Activated CD4-positive, CD25-positive, alpha-beta regulatory T cell treated with anti-CD3 and anti-CD28 coated beads, Interleukin-2, amount 50 U/mL, for 24 hours (primary cell): ENCODE data around the gene SIRT2.
"Not testable (repeated sequence)": the region's sequence is repeated elsewhere in the genome, so short reads cannot be mapped to it uniquely, and the experiment has no call there.

ENCODE experiments used
- ATAC-seq, 2 donors: fragments of 150-1000 bp; cut with Tn5 transposase; one replicate each; pipeline ENCODE4 v1.10.0; 2021; ENCODE audit warnings: mild to moderate bottlenecking in 1 of 2, moderate library complexity in 1 of 2

Gene SIRT2

DNA sequence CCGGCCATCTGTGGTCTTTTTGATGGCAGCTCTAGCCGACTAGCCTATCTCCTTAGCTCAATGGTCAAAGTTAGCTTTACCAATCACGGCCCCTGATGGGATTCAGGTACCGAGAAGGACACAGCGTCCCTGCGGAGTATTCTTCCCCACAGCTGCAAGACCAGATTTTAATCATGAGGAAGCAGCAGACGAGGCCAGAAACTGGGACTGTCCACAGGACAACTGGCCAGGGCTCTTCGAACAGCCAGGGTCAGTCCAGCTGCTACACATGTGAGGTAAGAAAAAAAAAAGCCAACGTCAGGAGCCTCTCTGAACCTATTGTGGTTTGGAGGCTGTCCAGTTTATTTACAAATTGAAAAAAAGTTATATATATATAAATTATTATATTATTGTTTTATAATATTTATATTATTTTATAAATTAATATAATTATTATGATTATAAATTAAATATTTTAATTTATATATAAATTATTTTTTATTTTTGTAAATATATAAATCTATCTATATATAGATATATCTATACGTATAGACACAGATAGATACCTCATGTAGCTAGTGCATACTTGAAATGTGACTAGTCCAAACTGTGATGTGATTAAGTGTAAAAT lies 32.1 kb downstream of the SIRT2 start:
- no peak for ATAC-seq

DNA sequence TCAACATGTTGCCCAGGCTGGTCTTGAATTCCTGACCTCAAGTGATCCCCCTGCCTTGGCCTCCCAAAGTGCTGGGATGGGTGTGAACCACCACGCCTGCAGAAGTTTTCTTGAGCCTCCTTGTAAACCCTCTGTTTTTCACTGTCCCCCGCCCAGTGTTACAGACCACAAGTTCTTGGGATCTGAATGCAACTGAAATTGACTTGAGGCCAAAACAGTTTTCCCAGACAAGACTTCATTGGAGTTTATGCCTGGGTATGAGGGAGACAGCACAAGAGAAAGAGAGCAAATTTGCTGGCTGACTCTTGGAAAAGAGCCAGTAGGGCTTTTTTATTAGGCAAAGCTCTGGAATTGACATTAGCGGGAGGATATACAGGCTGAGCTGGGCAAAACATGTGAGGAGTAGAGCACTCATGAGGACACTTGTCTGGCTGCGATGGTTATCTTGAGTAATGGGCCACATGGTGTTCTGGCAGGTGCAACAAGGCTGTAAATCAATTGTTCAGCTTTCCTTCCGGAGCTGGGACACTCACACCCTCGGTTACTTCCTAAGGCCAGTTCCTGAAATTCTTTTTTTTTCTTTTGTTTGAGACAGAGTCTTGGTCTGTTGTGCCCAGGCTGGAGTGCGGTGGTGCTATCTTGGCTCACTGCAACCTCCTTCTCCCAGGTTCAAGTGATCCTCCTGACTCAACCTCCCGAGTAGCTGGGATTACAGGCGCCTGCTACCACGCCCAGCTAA lies 36.9 kb downstream of the SIRT2 start:
- ATAC-seq, result no peak

DNA sequence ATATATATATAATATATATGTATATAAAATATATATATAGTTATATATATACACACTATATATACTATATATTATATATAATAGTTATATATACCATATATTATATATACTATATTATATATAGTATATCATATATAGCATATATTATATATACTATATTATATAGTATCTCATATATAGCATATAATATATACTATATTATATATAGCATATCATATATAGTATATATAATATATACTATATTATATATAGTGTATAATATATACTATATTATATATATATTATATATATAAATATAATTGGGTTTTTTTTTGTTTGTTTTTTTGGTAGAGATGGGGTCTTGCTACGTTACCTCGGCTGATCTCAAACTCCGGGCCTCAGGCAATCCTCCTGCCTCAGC lies 38.0 kb downstream of the SIRT2 start:
- ATAC-seq, result no peak

DNA sequence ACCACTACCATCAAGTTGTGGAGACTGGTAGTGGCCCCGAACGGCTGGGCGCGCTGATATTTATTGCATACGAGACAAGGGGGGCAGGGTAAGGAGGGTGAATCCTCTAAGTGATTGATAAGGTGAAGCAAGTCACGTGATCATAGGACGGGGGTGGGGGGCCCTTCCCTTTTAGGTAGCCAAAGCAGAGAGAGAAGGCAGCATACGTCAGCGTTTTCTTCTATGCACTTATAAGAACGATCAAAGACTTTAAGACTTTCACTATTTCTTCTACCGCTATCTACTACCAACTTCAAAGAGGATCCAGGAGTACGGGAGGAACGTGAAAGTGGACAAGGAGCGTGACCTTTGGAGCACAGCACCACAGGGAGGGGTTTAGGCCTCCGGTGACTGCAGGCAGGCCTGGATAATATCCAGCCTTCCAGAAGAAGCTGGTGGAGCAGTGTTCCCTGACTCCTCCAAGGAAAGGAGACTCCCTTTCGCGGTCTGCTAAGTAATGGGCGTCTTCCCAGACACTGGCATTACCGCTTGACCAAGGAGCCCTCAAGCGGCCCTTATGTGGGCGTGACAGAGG lies 39.7 kb downstream of the SIRT2 start:
- ATAC-seq, result not testable (repeated sequence)

DNA sequence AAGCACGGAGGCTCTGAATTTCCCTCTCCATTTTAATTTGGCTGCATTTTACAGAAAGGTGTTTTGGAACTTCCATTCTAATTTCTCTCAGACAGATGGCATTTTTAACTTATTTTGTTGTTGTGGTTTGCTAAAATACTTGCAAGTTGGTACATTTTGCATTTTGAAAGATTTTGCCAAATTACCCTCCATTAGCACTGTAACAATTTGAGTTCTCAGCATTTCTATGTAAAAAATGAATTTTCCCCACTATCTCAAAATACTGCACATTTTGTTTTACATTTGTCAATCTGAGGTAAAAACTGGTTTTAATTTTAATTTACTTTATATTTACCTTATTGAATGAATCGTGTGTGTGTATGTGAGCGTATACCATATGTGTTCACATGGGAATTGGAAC lies 42.6 kb downstream of the SIRT2 start:
- no peak for ATAC-seq

DNA sequence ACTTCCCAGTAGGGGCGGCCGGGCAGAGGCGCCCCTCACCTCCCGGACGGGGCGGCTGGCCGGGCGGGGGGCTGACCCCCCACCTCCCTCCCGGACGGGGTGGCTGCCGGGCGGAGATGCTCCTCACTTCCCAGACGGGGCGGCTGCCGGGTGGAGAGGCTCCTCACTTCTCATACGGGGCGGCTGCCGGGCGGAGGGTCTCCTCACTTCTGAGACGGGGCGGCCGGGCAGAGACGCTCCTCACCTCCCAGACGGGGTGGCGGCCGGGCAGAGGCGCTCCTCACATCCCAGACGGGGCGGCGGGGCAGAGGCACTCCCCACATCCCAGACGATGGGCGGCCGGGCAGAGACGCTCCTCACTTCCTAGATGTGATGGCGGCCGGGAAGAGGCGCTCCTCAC lies 43.7 kb downstream of the SIRT2 start:
- ATAC-seq, result not testable (repeated sequence)

DNA sequence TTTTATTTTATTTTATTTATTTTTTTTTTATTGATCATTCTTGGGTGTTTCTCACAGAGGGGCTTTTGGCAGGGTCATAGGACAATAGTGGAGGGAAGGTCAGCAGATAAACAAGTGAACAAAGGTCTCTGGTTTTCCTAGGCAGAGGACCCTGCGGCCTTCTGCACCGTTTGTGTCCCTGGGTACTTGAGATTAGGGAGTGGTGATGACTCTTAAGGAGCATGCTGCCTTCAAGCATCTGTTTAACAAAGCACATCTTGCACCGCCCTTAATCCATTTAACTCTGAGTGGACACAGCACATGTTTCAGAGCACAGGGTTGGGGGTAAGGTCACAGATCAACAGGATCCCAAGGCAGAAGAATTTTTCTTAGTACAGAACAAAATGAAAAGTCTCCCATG lies 44.5 kb downstream of the SIRT2 start:
- not testable (repeated sequence) for ATAC-seq

DNA sequence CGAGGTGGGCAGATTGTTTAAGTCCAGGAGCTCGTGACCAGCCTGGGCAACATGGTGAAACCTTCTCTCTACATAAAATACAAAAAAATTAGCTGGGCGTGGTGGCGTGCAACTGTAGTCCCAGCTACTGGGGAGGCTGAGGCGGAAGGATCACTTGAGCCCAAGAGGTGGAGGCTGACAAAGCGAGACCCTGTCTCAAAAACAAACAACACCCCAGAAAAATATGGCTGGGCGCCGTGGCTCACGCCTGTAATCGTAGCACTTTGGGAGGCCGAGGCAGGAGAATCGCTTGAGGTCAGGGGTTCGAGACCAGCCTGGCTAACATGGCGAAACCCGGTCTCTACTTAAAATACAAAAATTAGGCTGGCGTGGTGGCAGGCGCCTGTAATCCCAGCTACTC lies 46.2 kb downstream of the SIRT2 start:
- ATAC-seq, result no peak

DNA sequence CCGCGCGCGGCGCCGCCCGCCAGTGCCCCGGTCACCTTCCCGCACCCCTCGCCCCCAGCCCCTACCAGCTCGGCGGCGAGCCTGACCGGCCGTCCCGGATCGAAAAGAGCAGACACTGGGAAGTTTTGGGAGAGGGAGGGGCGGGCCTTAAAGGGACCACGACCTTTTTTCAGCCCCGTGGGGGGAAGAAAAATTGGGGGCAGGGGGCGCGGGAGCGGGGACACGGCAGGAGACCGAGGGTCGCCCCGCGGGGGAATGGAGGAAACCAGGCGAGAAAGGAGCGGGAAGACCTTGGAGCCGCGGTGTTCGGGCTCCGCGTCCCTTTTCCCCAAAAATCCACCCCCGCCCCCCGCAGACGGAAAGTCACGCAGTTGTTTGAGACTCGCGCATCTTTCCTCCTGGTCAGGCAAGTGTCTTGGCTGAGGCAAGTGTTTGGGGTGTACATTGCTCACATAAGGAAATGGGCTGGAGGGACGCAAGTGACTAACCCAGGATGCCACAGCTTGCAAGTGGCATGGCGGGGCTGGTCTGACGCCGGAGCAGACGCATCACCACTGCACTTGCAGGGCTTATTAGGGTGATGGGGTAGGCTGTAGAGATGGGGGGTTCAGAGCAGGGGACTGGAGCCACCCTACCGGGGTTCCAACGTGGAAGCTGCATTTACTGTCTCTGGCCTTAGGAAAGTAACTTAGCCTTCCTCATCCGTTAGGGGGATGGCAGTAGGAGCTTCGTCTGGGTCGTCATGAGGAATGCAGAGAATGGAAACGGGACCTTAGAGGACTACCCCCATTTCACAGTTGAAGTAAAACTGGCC lies 47.0 kb downstream of the SIRT2 start:
- ATAC-seq, result no peak

DNA sequence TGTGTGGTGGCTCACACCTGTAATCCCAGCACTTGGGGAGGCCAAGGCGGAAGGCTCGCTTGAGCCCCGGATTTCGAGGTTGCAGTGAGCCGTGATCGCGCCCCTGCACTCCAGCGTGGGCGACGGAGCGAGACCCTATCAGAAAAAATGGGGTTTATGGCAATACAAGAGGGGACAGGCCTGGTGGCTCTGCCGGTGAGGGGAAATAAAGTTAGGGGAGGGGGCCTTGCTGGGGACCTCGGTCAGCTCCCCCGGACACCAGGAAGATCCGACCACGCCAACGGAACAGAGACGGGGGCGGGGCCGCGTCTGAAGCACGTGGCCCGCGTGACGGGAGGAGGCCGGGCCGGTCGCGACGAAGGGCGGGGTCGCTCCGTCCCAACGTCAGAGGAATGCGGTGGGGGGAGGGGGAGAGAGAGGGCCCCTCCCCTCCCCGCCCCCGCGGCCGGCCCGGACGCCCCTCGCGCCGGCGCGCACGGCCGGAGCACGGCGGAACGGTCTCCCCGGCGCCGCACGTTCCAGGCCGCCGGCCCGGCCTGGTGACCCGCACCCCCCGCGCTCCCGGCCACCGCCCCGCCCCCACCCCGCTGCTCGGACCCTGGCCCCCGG lies 47.7 kb downstream of the SIRT2 start:
- peak in 1 of 2 donors; percentile 2 for ATAC-seq

DNA sequence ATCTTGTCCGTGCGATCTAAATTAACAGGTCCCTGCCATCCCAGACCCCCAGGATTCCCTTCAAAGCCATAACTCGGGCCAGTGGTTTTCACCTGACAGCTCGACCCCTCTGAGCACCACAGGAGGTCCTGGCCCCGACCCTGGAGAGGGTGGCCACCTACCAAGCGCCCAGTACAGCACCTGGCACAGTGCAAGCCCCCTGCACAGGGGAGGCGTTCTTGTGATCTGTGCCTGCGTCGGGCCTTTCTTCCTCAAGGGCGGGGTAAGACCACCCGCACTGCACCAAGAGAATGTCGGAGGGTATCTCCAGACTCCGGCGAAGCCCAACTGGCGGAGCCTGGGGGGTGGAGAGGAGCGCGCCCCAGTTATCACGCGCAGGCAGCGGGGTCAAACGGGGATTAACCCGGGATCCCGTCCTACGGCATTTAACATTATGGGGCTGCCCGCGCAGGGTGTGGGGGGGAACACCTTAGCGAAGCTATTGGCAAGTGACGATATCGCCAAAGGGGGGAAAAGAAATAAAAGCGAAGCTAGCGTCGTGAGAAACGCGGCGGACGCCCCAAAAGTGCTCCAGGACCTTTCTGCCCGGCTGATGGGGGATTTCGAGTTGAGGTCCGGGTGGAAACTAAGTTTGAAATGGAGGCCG lies 48.3 kb downstream of the SIRT2 start:
- ATAC-seq, result no peak

DNA sequence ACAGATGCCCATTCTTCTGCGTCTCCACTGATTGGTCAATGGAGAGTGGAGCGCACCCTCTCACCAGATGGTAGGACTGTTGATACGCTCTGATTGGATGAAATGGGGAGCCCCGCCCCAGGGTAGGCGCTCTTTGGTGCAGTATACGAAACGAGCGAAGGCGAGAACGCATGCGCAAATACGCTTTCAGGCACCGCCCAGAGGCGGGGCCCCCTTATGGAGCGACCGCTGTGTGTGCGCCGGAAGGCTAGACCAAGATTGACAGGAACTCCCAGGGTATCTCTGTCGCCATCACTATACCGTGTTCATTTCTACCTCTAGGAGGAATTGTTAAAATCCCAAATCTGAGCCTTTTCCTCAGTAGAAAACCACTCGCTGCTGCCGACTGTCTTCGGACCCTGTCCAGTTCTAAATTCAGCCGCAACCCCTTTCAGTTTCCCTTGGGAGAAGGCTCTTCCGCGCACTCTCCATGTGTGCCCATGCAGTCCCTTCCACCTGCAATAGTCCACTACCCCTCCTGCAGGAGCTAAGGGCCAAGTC lies 48.9 kb downstream of the SIRT2 start:
- peak; percentile 83 to 84 for ATAC-seq

DNA sequence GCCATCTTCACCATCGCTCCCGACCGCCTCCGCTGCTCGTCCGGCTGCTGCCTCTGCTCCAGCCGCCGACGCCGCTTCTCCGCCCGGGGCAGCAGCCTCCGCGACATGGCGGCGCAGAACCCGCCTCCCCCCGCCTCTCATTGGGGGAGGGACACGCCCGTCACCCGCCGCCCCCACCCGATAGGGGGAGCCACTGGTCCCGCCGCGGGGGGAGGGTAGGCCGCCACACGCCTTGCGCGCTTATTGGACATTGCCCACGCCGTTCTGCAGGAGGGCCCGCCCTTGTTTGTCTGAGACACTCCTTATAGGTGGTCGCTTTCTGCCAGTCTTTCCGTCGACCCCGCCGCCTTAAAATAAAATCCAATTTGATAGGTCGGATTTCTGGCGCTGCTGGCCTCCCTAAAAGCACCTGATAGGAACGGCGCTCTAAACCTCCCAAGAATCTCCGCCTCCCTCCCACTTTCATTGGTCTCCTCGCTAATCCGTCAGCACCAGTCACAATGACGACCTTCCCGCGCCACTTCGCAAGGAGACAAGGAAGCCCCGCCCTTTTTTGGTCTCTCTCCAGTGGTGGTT lies 49.5 kb downstream of the SIRT2 start, which contains the start of gene HNRNPL:
HNRNPL (minus strand) TSS at position 127 of the 576 bp plus-strand sequence; CDS start at position 107, 20 bp downstream.
- peak; percentile 61 to 66 for ATAC-seq

DNA sequence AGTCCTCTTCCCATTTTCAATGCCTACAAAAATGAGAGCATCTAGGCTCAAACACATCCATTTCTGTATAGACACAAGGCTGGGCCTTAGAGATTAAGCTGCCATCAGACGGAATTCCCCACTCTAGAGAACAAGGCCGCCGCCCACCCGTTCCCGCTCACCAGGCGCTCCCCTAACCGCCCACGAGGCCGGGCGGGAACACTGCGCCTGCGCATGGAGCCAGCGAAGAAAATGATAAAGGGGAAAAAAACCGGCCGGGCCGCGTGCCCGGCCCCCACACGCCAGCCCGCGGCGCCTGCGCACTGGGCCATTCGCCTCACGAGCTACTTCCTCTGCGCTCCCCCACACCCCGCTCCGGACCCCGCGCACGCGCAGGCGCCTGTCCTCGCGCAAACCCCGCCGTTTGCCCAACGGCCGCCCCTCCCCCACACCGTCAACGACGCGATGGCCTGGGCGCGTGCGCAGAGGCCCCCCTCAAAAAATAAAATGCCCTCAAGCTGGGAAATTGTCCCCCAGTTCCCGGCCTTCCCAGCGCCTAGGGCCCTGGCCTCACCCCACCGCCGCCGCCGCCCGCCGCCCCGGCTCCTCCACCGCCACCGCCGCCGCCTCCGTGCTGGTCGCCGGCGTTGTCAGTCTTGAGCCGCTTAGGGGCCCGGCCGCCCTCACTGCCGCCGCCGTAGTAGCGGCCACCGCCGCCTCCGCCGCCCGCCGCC lies 50.1 kb downstream of the SIRT2 start:
- peak; percentile 8 to 14 for ATAC-seq

DNA sequence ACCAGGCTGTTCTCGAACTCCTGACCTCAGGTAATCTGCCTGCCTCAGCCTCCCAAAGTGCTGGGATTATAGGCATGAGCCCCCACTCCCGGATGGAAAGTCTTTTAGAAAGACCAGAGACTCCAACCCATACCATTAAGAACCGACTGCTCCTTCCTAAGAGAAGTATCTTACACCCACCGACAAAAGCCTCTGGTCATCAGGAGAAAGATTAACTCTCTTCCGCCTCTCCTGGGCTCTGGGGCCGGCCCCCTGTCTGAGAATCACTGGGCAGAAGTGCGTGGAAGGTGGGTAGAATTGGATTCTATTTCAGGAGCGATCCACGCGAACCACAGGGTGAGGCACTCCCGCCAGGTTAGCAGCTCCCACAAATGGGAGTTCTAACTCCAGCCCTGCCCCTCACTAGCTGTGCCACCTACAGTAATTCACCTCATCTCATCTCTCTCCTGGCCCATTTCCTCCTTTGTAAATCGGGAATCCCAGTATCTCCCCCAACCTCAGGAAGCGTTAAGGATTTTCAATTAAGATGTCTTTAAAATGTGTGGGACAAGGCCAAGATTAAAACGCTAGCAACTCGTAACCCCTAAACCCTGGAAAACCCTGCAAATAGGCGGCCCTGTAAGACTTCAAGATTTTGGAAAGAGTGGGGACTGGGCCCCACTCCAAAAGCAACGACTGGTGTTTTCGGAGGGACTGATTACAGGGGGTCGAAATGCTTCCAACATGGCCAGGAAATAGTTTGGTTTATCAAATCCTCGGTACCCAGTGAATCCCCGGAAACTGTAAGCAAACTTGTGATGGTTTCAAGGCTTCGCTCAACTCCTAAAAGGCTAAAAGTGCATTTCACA lies 50.9 kb downstream of the SIRT2 start:
- ATAC-seq, result no peak

DNA sequence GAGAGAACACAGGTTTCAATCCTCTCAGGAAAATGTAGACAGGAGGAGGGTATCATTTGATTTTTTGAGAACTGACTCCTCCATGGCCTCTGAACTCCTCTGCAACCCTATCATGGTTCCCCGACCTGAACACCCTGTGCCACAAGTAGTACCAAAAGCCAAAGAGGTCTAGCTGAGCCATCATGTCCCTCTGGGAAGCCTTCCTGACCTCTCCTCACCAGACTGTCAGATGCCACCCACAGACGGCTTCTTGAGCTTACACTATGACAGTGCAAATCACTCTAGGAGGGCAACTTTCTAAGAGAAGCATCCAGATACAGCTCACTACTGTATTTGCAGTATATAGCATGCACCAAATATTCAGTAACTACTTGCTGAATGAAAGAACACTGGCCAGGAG lies 53.3 kb downstream of the SIRT2 start:
- ATAC-seq, result no peak

DNA sequence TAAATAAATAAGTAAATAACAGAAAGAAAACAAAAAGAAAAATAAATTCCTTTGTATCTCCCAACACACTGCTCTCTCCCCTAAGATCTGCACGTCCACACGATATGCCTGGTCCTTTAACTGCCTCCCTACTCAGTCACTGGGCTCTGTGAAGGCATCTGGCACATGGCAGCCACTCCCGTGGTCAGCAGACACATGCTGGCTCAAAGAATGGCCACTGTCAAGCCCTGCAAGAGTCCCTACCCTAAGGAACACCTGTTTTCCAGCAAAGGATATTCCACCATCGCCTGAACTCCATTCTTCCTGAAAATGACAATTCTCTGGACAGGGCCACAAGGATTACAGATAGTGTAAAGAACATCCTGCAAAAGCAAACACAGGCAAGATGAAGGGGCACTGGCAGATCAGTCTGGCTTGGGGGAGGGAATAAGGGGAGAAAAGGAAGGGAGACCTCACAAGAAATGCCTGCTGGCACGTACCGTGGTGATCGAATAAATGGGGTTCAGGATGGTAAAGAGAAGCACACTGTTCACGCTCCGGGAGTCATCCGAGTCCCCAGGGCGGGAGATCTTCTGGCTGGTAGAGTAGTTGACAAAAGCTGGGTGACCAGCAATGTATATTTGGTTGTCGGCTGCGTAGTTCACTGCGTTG lies 53.9 kb downstream of the SIRT2 start:
- no peak for ATAC-seq

DNA sequence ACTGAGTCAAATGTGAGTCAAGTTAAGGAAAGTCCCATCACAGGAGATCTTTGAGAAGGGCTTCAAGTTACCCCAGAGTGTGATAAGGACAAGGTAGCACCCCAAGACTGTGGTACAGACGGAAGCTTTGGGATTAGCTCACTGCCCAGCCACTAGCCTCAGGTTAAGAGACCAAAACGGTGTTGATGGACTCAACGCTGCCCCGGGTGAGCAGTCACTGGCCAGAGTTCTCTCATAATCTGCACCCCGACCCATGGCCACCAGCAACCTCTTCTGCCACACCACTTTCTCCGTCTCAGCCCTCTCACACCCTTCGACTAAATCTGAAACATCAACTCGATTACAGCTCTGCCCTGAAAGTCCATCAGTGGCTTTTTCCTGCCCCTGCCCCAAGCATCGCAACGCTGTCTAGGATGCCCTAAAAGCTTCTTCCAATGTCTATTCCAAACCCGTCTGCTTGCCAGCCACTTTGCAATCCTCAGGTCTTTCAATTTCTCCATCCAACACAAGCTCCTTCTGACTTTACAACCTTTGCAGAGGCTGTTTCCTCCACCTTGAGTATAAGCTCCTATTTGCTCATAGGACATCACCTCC lies 55.2 kb downstream of the SIRT2 start:
- ATAC-seq, result no peak

DNA sequence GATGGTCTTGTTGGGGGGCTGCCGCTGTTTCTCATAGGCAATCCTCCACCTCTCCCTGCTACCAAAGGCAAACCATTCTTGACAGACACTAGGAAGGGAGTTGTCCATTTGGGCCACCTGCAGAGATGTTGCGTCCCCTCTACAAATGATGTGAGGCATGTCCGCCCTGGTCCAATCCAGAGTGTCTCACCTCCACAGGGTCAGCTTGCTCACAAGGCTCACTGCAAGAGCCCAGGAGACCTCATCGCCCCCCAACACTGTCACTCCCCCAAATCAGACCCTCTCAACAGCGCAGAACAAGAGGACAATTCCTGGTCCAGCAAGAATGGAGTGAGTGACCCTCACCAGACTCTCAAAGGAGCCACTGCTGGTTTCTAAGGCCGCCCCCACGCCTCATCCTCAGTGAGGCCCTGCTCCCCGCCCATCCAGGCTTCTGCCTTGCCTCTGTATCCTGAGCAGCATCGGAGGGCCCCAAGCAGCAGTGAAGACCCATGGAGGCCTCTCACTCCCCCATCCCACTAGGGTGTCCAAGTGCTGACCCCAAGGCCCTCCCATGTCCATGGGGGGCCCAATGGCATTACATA lies 56.2 kb downstream of the SIRT2 start:
- no peak for ATAC-seq
